Gastroesophageal sphincter (tissue), 3 donors: Measurements from ENCODE around the gene HACD4.

Experiments
- CTCF ChIP-seq, 4 experiments: fragments of 200-600 bp in 2 of 4; fragments of 450-650 bp in 2 of 4; sonication (generic) in 1 of 4; IDR thresholded peaks; one replicate each; pipeline ENCODE4 v1.5.1; 2017 to 2019; ENCODE audit warnings: antibody characterized with exemption in 4 of 4, mild to moderate bottlenecking in 2 of 4, moderate library complexity in 2 of 4
- EP300 ChIP-seq: sonication (generic); formaldehyde crosslinking; IDR thresholded peaks from one replicate; pipeline ENCODE4 v1.6.1; 2017; ENCODE audit warnings: antibody characterized with exemption, mild to moderate bottlenecking
- POLR2AphosphoS5 ChIP-seq: sonication (generic); formaldehyde crosslinking; IDR thresholded peaks from one replicate; pipeline ENCODE4 v1.6.1; 2017; ENCODE audit warnings: antibody characterized with exemption

- TF ChIP-seq CTCF (IDR thresholded peaks at IDR 0.05) (no peak), EP300 (no peak), POLR2AphosphoS5 (no peak)
Measured at GRCh38 chr9:20994486-20994885, 37.0 kb downstream of the HACD4 start.
